H9 (cell line): Measurements from ENCODE around the gene NOP16. TPM values are rescaled to one million over a fixed set of nuclear protein-coding genes. Genes with fewer than 3 reads are reported as not detected.

ENCODE experiments used
- DNase-seq: peaks from one replicate; pipeline ENCODE4 v3.0.0-alpha.2; 2017
- H2AFZ ChIP-seq: one replicate; pipeline ENCODE4 v1.6.1; 2013; ENCODE audit warnings: mild to moderate bottlenecking, low read length, control low read depth, moderate library complexity
- H2AK5ac ChIP-seq: 2 replicates; pipeline ENCODE4 v1.6.1; 2013; ENCODE audit warnings: low read length, control low read depth, mixed read lengths; ENCODE audit not compliant: insufficient read length
- H2BK120ac ChIP-seq: one replicate; pipeline ENCODE4 v1.6.1; 2013; ENCODE audit warnings: low read depth, mild to moderate bottlenecking, low read length, control low read depth, inconsistent platforms; ENCODE audit not compliant: poor library complexity, severe bottlenecking
- H2BK12ac ChIP-seq: 2 replicates; pipeline ENCODE4 v1.6.1; 2013; ENCODE audit warnings: low read length, control low read depth, mixed read lengths, low read depth; ENCODE audit not compliant: insufficient read length
- H2BK15ac ChIP-seq: 2 replicates; pipeline ENCODE4 v1.6.1; 2013; ENCODE audit warnings: low read depth, low read length, control low read depth
- H2BK20ac ChIP-seq: one replicate; pipeline ENCODE4 v1.6.1; 2013; ENCODE audit warnings: low read depth, mild to moderate bottlenecking, low read length, control low read depth, inconsistent platforms; ENCODE audit not compliant: poor library complexity, severe bottlenecking
- H2BK5ac ChIP-seq: 2 replicates; pipeline ENCODE4 v1.6.1; 2013; ENCODE audit warnings: low read length, control low read depth, mixed read lengths; ENCODE audit not compliant: insufficient read length
- H3K14ac ChIP-seq: 2 replicates; pipeline ENCODE4 v1.6.1; 2013; ENCODE audit warnings: low read length, control low read depth; ENCODE audit not compliant: insufficient read depth
- H3K18ac ChIP-seq: 2 replicates; pipeline ENCODE4 v1.6.1; 2013; ENCODE audit warnings: low read depth, mild to moderate bottlenecking, mixed read lengths, low read length, control low read depth; ENCODE audit not compliant: insufficient read length
- H3K23ac ChIP-seq: 2 replicates; pipeline ENCODE4 v1.6.1; 2013; ENCODE audit warnings: low read length, control low read depth, mixed read lengths, low read depth; ENCODE audit not compliant: insufficient read length
- H3K23me2 ChIP-seq: 2 replicates; pipeline ENCODE4 v1.6.1; 2013; ENCODE audit warnings: low read depth, mild to moderate bottlenecking, mixed read lengths, low read length, control low read depth; ENCODE audit not compliant: insufficient read length, poor library complexity, severe bottlenecking
- H3K27ac ChIP-seq: 2 replicates; pipeline ENCODE4 v1.5.1; 2013; ENCODE audit warnings: low read length, control low read depth, mixed read lengths, low read depth; ENCODE audit not compliant: insufficient read length
- H3K27me3 ChIP-seq: 2 replicates; pipeline ENCODE4 v1.6.1; 2013; ENCODE audit warnings: low read length, control low read depth, inconsistent platforms; ENCODE audit not compliant: insufficient read depth
- H3K4ac ChIP-seq: 2 replicates; pipeline ENCODE4 v1.6.1; 2013; ENCODE audit warnings: low read depth, mild to moderate bottlenecking, control low read depth, inconsistent platforms, low read length, moderate library complexity
- H3K4me1 ChIP-seq: 2 replicates; pipeline ENCODE4 v1.6.1; 2013; ENCODE audit warnings: low read length, control low read depth, inconsistent platforms; ENCODE audit not compliant: insufficient read depth
- H3K4me2 ChIP-seq: 2 replicates; pipeline ENCODE4 v1.6.1; 2013; ENCODE audit warnings: low read length, control low read depth, mixed read lengths; ENCODE audit not compliant: insufficient read length, insufficient read depth
- H3K56ac ChIP-seq: 2 replicates; pipeline ENCODE4 v1.6.1; 2013; ENCODE audit warnings: low read depth, mild to moderate bottlenecking, mixed read lengths, low read length, control low read depth; ENCODE audit not compliant: insufficient read length
- H3K79me1 ChIP-seq: 2 replicates; pipeline ENCODE4 v1.6.1; 2013; ENCODE audit warnings: low read depth, mild to moderate bottlenecking, moderate library complexity, low read length, control low read depth, inconsistent platforms; ENCODE audit not compliant: insufficient read depth, poor library complexity, severe bottlenecking
- H3K79me2 ChIP-seq: 2 replicates; pipeline ENCODE4 v1.6.1; 2013; ENCODE audit warnings: low read length, control low read depth, inconsistent platforms; ENCODE audit not compliant: insufficient read depth
- H3K9ac ChIP-seq: 2 replicates; pipeline ENCODE4 v1.6.1; 2013; ENCODE audit warnings: low read length, control low read depth, mixed read lengths; ENCODE audit not compliant: insufficient read length; ENCODE audit errors: extremely low read depth
- H3K9me3 ChIP-seq: one replicate; pipeline ENCODE4 v1.6.1; 2013; ENCODE audit warnings: low read depth, low read length, inconsistent platforms; ENCODE audit not compliant: control insufficient read depth
- H3T11ph ChIP-seq: one replicate; pipeline ENCODE4 v1.6.1; 2013; ENCODE audit warnings: mild to moderate bottlenecking, low read length, control low read depth, inconsistent platforms
- H4K20me1 ChIP-seq: one replicate; pipeline ENCODE4 v1.6.1; 2013; ENCODE audit not compliant: control insufficient read depth, insufficient read length, insufficient read depth
- H4K5ac ChIP-seq: 2 replicates; pipeline ENCODE4 v1.6.1; 2013; ENCODE audit warnings: low read depth, mild to moderate bottlenecking, mixed read lengths, low read length, control low read depth; ENCODE audit not compliant: insufficient read length
- H4K8ac ChIP-seq: replicated peaks from 2 replicates; pipeline ENCODE4 v1.6.1; 2013; ENCODE audit warnings: low read length, control low read depth, mixed read lengths, low read depth; ENCODE audit not compliant: insufficient read length
- H4K91ac ChIP-seq: 2 replicates; pipeline ENCODE4 v1.6.1; 2013; ENCODE audit warnings: low read depth, mild to moderate bottlenecking, moderate library complexity, mixed read lengths, low read length, control low read depth; ENCODE audit not compliant: insufficient read length
- H3K27ac Mint-ChIP-seq, 3 experiments: 2 replicates in 2 of 3; 3 replicates in 1 of 3; pipeline ENCODE4 v1.8.0; 2020 to 2021; ENCODE audit warnings: mixed read lengths in 3 of 3, mild to moderate bottlenecking in 1 of 3, moderate library complexity in 1 of 3
- H3K27me3 Mint-ChIP-seq: 2 replicates; pipeline ENCODE4 v1.8.0; 2021; ENCODE audit warnings: low read depth, mild to moderate bottlenecking, moderate library complexity, mixed read lengths
- H3K36me3 Mint-ChIP-seq, 3 experiments: 2 replicates in 2 of 3; 3 replicates in 1 of 3; pipeline ENCODE4 v1.8.0; 2020 to 2021; ENCODE audit warnings: low read depth in 3 of 3, mixed read lengths in 3 of 3; ENCODE audit not compliant: insufficient read depth in 1 of 3
- H3K4me1 Mint-ChIP-seq, 2 experiments: 2 replicates each; pipeline ENCODE4 v1.8.0; 2020; ENCODE audit warnings: mixed read lengths in 2 of 2
- H3K4me3 Mint-ChIP-seq, 2 experiments: 2 replicates in 1 of 2; 3 replicates in 1 of 2; pipeline ENCODE4 v1.8.0; 2020 to 2021; ENCODE audit warnings: mild to moderate bottlenecking in 2 of 2, mixed read lengths in 2 of 2, moderate library complexity in 1 of 2
- H3K9me3 Mint-ChIP-seq, 2 experiments: 2 replicates in 1 of 2; 3 replicates in 1 of 2; pipeline ENCODE4 v1.8.0; 2020; ENCODE audit warnings: mild to moderate bottlenecking in 2 of 2, mixed read lengths in 2 of 2, moderate library complexity in 1 of 2
- WGBS: extraction: QIAGEN DNeasy Blood & Tissue Kit; methylation state at CpG from one replicate; pipeline ENCODE4 v1.1.7; 2013; ENCODE audit warnings: missing lambda C conversion rate, low lambda C conversion rate, mixed read lengths; ENCODE audit not compliant: insufficient read length; ENCODE audit errors: extremely low coverage; 5-methylcytosine and 5-hydroxymethylcytosine counted together
- total RNA-seq: library from RNA; stranded (reverse); gene quantifications from 2 replicates; pipeline ENCODE4 v1.2.1, GENCODE V29; 2021
- TF ChIP-seq, protein P1 (sequence below): fragments of 200-600 bp; sonication (generic); conservative IDR thresholded peaks from 3 replicates; pipeline ENCODE4 v1.8.0; 2021; ENCODE audit warnings: antibody characterized with exemption, mild to moderate bottlenecking

Gene NOP16
- total RNA-seq, 1 experiment from 2014 or later, result 114 TPM

DNA sequence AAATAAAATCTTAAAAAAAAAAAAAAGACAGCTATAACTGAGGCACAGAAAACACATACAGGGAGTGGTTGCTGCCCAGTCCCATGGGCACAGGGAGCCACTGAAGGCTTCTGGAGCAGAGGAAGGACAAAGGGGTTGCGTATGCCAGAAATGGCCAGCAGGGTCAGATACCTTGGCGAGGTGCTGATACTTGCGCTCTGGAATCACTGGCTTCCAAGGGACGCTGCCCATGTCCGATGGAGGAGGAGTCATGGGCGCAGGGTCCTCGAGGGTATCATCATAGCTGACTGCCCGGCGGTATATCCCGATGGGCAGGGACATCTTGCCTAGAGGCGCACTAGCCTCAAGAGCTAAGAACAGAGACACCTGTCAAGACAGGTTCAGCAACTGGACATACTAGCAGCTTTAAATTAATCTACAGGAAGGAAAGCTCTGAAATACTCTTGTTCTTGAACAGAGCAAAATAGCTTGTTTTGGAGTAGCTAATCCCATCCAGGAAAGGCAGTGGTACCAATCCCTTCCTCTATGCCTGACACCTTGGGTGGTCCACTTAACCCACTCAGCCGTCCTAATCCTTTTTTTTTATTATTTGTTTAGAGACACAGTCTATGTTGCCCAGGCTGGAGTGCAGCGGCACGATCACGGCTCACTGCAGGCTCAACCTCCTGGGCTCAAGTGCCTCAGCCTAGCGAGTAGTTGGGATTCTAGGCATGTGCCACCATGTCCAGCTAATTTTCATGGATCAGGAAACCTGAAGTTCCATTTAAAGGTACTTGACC lies 32.8 kb downstream of the NOP16 start:
- H2AK5ac ChIP-seq, result no peak overlapping the region
- H3K4me3 Mint-ChIP-seq, result no peak overlapping the region
- no peak overlapping the region for H2AFZ ChIP-seq
- no peak overlapping the region for H3K9ac ChIP-seq
- no peak overlapping the region for H3K27ac ChIP-seq
- H3K23me2 ChIP-seq, result no peaks in the 10 kb centered on the region
- WGBS, result no CpG with 5 or more reads among the region's 16 CpGs
- no peak overlapping the region for H2BK15ac ChIP-seq
- no peak overlapping the region for H3K23ac ChIP-seq
- no peak overlapping the region for H4K5ac ChIP-seq
- no peak overlapping the region for H3K4me2 ChIP-seq
- H3K9me3 Mint-ChIP-seq, result no peaks in the 10 kb centered on the region
- H3K36me3 Mint-ChIP-seq, result peaks cover 41 to 88% (median 73%) of the 10 kb centered on the region in 3 experiments
- H3K4me1 Mint-ChIP-seq, result peaks cover 6 to 10% of the 10 kb centered on the region in 2 experiments
- H3K18ac ChIP-seq, result no peak overlapping the region
- H3K4ac ChIP-seq, result no peak overlapping the region
- no peak overlapping the region for H2BK5ac ChIP-seq
- no peak overlapping the region for H3K56ac ChIP-seq
- H4K8ac ChIP-seq, result no peak overlapping the region
- peaks cover 6% of the 10 kb centered on the region; the same call in 1 of the 2 replicates for H3K79me2 ChIP-seq
- H3K4me1 ChIP-seq, result no peaks in the 10 kb centered on the region; the same call in 1 of the 2 replicates
- H4K20me1 ChIP-seq, result no peaks in the 10 kb centered on the region
- no peak overlapping the region for H2BK20ac ChIP-seq
- no peak overlapping the region for H4K91ac ChIP-seq
- H3T11ph ChIP-seq, result no peak overlapping the region
- H3K14ac ChIP-seq, result no peak overlapping the region
- no peak overlapping the region for H2BK120ac ChIP-seq
- peak; percentile 49 for DNase-seq
- H2BK12ac ChIP-seq, result no peak overlapping the region
- H3K27me3 Mint-ChIP-seq, result no peaks in the 10 kb centered on the region
- H3K27me3 ChIP-seq, result no peaks in the 10 kb centered on the region
- no peaks in the 10 kb centered on the region for H3K9me3 ChIP-seq
- TF ChIP-seq, protein P1, sequence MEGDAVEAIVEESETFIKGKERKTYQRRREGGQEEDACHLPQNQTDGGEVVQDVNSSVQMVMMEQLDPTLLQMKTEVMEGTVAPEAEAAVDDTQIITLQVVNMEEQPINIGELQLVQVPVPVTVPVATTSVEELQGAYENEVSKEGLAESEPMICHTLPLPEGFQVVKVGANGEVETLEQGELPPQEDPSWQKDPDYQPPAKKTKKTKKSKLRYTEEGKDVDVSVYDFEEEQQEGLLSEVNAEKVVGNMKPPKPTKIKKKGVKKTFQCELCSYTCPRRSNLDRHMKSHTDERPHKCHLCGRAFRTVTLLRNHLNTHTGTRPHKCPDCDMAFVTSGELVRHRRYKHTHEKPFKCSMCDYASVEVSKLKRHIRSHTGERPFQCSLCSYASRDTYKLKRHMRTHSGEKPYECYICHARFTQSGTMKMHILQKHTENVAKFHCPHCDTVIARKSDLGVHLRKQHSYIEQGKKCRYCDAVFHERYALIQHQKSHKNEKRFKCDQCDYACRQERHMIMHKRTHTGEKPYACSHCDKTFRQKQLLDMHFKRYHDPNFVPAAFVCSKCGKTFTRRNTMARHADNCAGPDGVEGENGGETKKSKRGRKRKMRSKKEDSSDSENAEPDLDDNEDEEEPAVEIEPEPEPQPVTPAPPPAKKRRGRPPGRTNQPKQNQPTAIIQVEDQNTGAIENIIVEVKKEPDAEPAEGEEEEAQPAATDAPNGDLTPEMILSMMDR, result peak; percentile 56
- H3K27ac Mint-ChIP-seq, result peak overlapping the region in 1 of 3 experiments; percentile 76; a peak in 2 of 7 replicates
- peaks cover 3% of the 10 kb centered on the region for H3K79me1 ChIP-seq
